HEK293 (cell line): ENCODE measurements around the gene OR14A2.

Experiments used
- CTCF ChIA-PET: fragments of 350-600 bp; formaldehyde crosslinking; extraction: SDS; loops from one replicate; lab custom pipeline; 2021; ENCODE audit warnings: antibody characterized with exemption; lab: Yijun Ruan, JAX
- POLR2A ChIA-PET: fragments of 300-600 bp; formaldehyde crosslinking; extraction: SDS; loops from one replicate; lab custom pipeline; 2020; ENCODE audit warnings: antibody characterized with exemption, inconsistent platforms; lab: Yijun Ruan, JAX
- H3K27ac ChIP-seq: fragments of 200-500 bp; sonication (Bioruptor generic); 2 replicates; pipeline ENCODE4 v1.5.1; 2014; ENCODE audit warnings: low read depth, low read length, control low read depth, inconsistent platforms; ENCODE audit errors: extremely low read depth
- H3K36me3 ChIP-seq, 2 experiments: fragments of 200-500 bp in 1 of 2; sonication (Bioruptor generic) in 1 of 2; 1 replicate in 1 of 2; 2 replicates in 1 of 2; pipeline ENCODE4 v1.5.1; 2014 to 2017; ENCODE audit warnings: inconsistent platforms in 2 of 2, low read length in 2 of 2; ENCODE audit not compliant: control insufficient read depth in 2 of 2, insufficient read depth in 1 of 2
- H3K4me1 ChIP-seq: fragments of 200-500 bp; sonication (Bioruptor generic); 2 replicates; pipeline ENCODE4 v1.5.1; 2014; ENCODE audit warnings: mild to moderate bottlenecking, low read length, inconsistent platforms; ENCODE audit not compliant: control insufficient read depth, insufficient read depth
- H3K4me3 ChIP-seq: 2 replicates; pipeline ENCODE4 v1.5.1; 2011; ENCODE audit warnings: low read depth, mild to moderate bottlenecking, control low read depth, low read length, moderate library complexity
- H3K9me3 ChIP-seq: fragments of 200-500 bp; sonication (Bioruptor generic); 2 replicates; pipeline ENCODE4 v1.5.1; 2014; ENCODE audit warnings: low read depth, low read length, inconsistent platforms; ENCODE audit not compliant: control insufficient read depth, insufficient read depth
- BCL11A ChIP-seq: fragments of 450-650 bp; formaldehyde crosslinking; IDR thresholded peaks from 2 replicates; pipeline ENCODE4 v1.5.1; 2016; ENCODE audit warnings: low read depth, missing biosample characterization, missing genetic modification characterization
- GLI2 ChIP-seq: fragments of 450-650 bp; formaldehyde crosslinking; IDR thresholded peaks from 2 replicates; pipeline ENCODE4; 2017; ENCODE audit warnings: missing biosample characterization, missing genetic modification characterization, low read depth, borderline replicate concordance
- HOXD13 ChIP-seq: sonication (generic); formaldehyde crosslinking; IDR thresholded peaks from 2 replicates; pipeline ENCODE4 v1.8.0; 2022; ENCODE audit warnings: missing genetic modification reagents, borderline replicate concordance
- KLF7 ChIP-seq: fragments of 450-650 bp; formaldehyde crosslinking; IDR thresholded peaks from 2 replicates; pipeline ENCODE4 v1.5.1; 2016; ENCODE audit warnings: missing biosample characterization, missing genetic modification characterization, borderline replicate concordance
- KLF8 ChIP-seq: fragments of 450-650 bp; formaldehyde crosslinking; IDR thresholded peaks from 2 replicates; pipeline ENCODE4 v1.5.1; 2016; ENCODE audit warnings: missing biosample characterization, missing genetic modification characterization
- PRDM2 ChIP-seq: fragments of 450-650 bp; formaldehyde crosslinking; IDR thresholded peaks from 2 replicates; pipeline ENCODE4 v1.5.1; 2016; ENCODE audit warnings: missing biosample characterization, missing genetic modification characterization, borderline replicate concordance
- SP7 ChIP-seq: fragments of 450-650 bp; formaldehyde crosslinking; IDR thresholded peaks from 2 replicates; pipeline ENCODE4 v1.5.1; 2016; ENCODE audit warnings: missing biosample characterization, missing genetic modification characterization
- YY2 ChIP-seq: fragments of 450-650 bp; formaldehyde crosslinking; IDR thresholded peaks from 2 replicates; pipeline ENCODE4 v1.5.1; 2016; ENCODE audit warnings: missing biosample characterization, missing genetic modification characterization
- ZBTB1 ChIP-seq: fragments of 450-650 bp; formaldehyde crosslinking; IDR thresholded peaks from 2 replicates; pipeline ENCODE4 v1.5.1; 2016; ENCODE audit warnings: missing biosample characterization, missing genetic modification characterization
- ZBTB26 ChIP-seq: fragments of 450-650 bp; formaldehyde crosslinking; optimal IDR thresholded peaks from 2 replicates; pipeline ENCODE3; 2016; ENCODE audit warnings: missing biosample characterization, mild to moderate bottlenecking, missing genetic modification characterization
- ZNF114 ChIP-seq: fragments of 450-650 bp; formaldehyde crosslinking; IDR thresholded peaks from 2 replicates; pipeline ENCODE4 v1.5.0; 2017; ENCODE audit warnings: missing biosample characterization, missing genetic modification characterization
- ZNF132 ChIP-seq: fragments of 450-650 bp; formaldehyde crosslinking; IDR thresholded peaks from 2 replicates; pipeline ENCODE4 v1.5.1; 2017; ENCODE audit warnings: missing biosample characterization, missing genetic modification characterization, borderline replicate concordance
- ZNF146 ChIP-seq: fragments of 450-650 bp; formaldehyde crosslinking; IDR thresholded peaks from 2 replicates; pipeline ENCODE4 v1.5.1; 2016; ENCODE audit warnings: missing biosample characterization, missing genetic modification characterization
- ZNF248 ChIP-seq: fragments of 450-650 bp; formaldehyde crosslinking; IDR thresholded peaks from 2 replicates; pipeline ENCODE4 v1.5.1; 2017; ENCODE audit warnings: missing biosample characterization, missing genetic modification characterization
- ZNF596 ChIP-seq: fragments of 450-650 bp; IDR thresholded peaks from 2 replicates; pipeline ENCODE4 v1.5.0; 2018; ENCODE audit warnings: missing biosample characterization, mild to moderate bottlenecking, missing genetic modification characterization, moderate library complexity
- ZNF621 ChIP-seq: fragments of 450-650 bp; formaldehyde crosslinking; IDR thresholded peaks from 2 replicates; pipeline ENCODE4 v1.5.1; 2017; ENCODE audit warnings: missing biosample characterization, missing genetic modification characterization
- ZNF623 ChIP-seq: fragments of 450-650 bp; formaldehyde crosslinking; IDR thresholded peaks from 2 replicates; pipeline ENCODE4 v1.5.1; 2016; ENCODE audit warnings: missing biosample characterization, missing genetic modification characterization
- ZNF626 ChIP-seq: fragments of 450-650 bp; sonication (Bioruptor Pico); formaldehyde crosslinking; IDR thresholded peaks from 2 replicates; pipeline ENCODE4 v1.5.1; 2018; ENCODE audit warnings: missing biosample characterization, missing genetic modification characterization, inconsistent platforms
- ZNF654 ChIP-seq: fragments of 450-650 bp; formaldehyde crosslinking; IDR thresholded peaks from 2 replicates; pipeline ENCODE4 v1.5.1; 2016; ENCODE audit warnings: low read depth, missing biosample characterization, missing genetic modification characterization
- ZSCAN30 ChIP-seq: fragments of 450-650 bp; IDR thresholded peaks from 2 replicates; pipeline ENCODE4 v1.5.1; 2018; ENCODE audit warnings: missing biosample characterization, mild to moderate bottlenecking, missing genetic modification characterization, moderate library complexity
- TF ChIP-seq, protein P1 (sequence below): fragments of 450-650 bp; formaldehyde crosslinking; IDR thresholded peaks from 2 replicates; pipeline ENCODE4 v1.5.1; 2016; ENCODE audit warnings: missing biosample characterization, missing genetic modification characterization
- TF ChIP-seq, protein P2 (sequence below): fragments of 450-650 bp; formaldehyde crosslinking; IDR thresholded peaks from 2 replicates; pipeline ENCODE4 v1.5.1; 2016; ENCODE audit warnings: missing biosample characterization, missing genetic modification characterization

Gene OR14A2

GRCh38 chr1:247738315-247738714 is 9.6 kb downstream of the OR14A2 start, which contains the start of gene OR14K1:
TSS of gene OR14K1 (plus strand) at chr1:247738615. CDS start at chr1:247738615, 0 bp downstream.
- Histone ChIP-seq H3K9me3 (no peaks in the 10 kb centered on the region), H3K4me1 (no peaks in the 10 kb centered on the region), H3K27ac (no peak within 1 kb of the TSS), H3K4me3 (no peak within 1 kb of the TSS), H3K36me3 (no peaks in the 10 kb centered on the region)
- ChIA-PET CTCF (no interaction called here), POLR2A (no interaction called here)
- TF ChIP-seq ZNF596 (tag by site-specific recombination) (no peak), BCL11A (no peak), HOXD13 (no peak)
- TF ChIP-seq, protein P1, sequence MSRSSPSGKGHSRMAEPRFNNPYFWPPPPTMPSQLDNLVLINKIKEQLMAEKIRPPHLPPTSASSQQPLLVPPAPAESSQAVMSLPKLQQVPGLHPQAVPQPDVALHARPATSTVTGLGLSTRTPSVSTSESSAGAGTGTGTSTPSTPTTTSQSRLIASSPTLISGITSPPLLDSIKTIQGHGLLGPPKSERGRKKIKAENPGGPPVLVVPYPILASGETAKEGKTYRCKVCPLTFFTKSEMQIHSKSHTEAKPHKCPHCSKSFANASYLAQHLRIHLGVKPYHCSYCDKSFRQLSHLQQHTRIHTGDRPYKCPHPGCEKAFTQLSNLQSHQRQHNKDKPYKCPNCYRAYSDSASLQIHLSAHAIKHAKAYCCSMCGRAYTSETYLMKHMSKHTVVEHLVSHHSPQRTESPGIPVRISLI (tag by site-specific recombination): no peak

GRCh38 chr1:247721222-247721621 is 26.7 kb downstream of the OR14A2 start:
- POLR2A ChIA-PET: no interaction called here
- CTCF ChIA-PET: no interaction called here
- TF ChIP-seq PRDM2 (tag by site-specific recombination): no peak
- TF ChIP-seq ZNF621 (tag by site-specific recombination): no peak
- no peak for TF ChIP-seq ZBTB1 (tag by site-specific recombination)
- TF ChIP-seq ZNF132 (tag by site-specific recombination): no peak
- no peak for TF ChIP-seq ZSCAN30 (tag by site-specific recombination)
- TF ChIP-seq YY2 (tag by site-specific recombination): no peak
- TF ChIP-seq GLI2: no peak
- TF ChIP-seq KLF7 (tag by site-specific recombination): no peak
- TF ChIP-seq ZNF623 (tag by site-specific recombination): no peak
- no peak for TF ChIP-seq KLF8 (tag by site-specific recombination)
- no peak for TF ChIP-seq ZNF114 (tag by site-specific recombination)
- no peak for TF ChIP-seq ZBTB26 (tag by site-specific recombination)
- TF ChIP-seq ZNF146: no peak
- TF ChIP-seq ZNF654 (tag by site-specific recombination): no peak
- no peak for TF ChIP-seq ZNF248 (tag by site-specific recombination)
- TF ChIP-seq SP7: no peak
- TF ChIP-seq ZNF626 (tag by site-specific recombination): no peak
- TF ChIP-seq, protein P2, sequence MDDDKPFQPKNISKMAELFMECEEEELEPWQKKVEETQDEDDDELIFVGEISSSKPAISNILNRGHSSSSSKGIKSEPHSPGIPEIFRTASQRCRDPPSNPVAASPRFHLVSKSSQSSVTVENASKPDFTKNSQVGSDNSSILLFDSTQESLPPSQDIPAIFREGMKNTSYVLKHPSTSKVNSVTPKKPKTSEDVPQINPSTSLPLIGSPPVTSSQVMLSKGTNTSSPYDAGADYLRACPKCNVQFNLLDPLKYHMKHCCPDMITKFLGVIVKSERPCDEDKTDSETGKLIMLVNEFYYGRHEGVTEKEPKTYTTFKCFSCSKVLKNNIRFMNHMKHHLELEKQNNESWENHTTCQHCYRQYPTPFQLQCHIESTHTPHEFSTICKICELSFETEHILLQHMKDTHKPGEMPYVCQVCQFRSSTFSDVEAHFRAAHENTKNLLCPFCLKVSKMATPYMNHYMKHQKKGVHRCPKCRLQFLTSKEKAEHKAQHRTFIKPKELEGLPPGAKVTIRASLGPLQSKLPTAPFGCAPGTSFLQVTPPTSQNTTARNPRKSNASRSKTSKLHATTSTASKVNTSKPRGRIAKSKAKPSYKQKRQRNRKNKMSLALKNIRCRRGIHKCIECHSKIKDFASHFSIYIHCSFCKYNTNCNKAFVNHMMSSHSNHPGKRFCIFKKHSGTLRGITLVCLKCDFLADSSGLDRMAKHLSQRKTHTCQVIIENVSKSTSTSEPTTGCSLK (tag by site-specific recombination): no peak
- Histone ChIP-seq H3K4me3 (no peak overlapping the region), H3K36me3 (no peaks in the 10 kb centered on the region), H3K4me1 (no peaks in the 10 kb centered on the region), H3K27ac (no peak overlapping the region), H3K9me3 (no peaks in the 10 kb centered on the region)
